WERI-Rb-1 (cell line): ENCODE data around the gene RASGRF1.

Experiments used
- DNase-seq: peaks from one replicate; pipeline ENCODE4 v3.0.0-alpha.2; 2020
- H3K27ac ChIP-seq: fragments of 250-450 bp; sonication (Bioruptor Pico); 2 replicates; pipeline ENCODE4 v1.5.1; 2020; ENCODE audit warnings: mild to moderate bottlenecking, moderate library complexity
- H3K27me3 ChIP-seq: fragments of 250-450 bp; sonication (Bioruptor Pico); 2 replicates; pipeline ENCODE4 v1.5.1; 2021; ENCODE audit warnings: mild to moderate bottlenecking, low read depth, moderate library complexity; ENCODE audit not compliant: insufficient read depth, severe bottlenecking
- H3K36me3 ChIP-seq: fragments of 250-450 bp; sonication (Bioruptor Pico); 2 replicates; pipeline ENCODE4 v1.5.1; 2020; ENCODE audit warnings: mild to moderate bottlenecking, moderate library complexity
- H3K4me3 ChIP-seq: 2 replicates; pipeline ENCODE4 v1.5.1; 2011; ENCODE audit warnings: low read depth, mild to moderate bottlenecking, control low read depth, low read length
- H3K9me3 ChIP-seq: fragments of 250-450 bp; sonication (Bioruptor Pico); 2 replicates; pipeline ENCODE4 v1.5.1; 2021; ENCODE audit warnings: mild to moderate bottlenecking, moderate library complexity; ENCODE audit not compliant: severe bottlenecking
- CTCF ChIP-seq: IDR thresholded peaks from 2 replicates; pipeline ENCODE4 v1.5.1; 2011; ENCODE audit warnings: low read depth, mild to moderate bottlenecking, control low read depth, inconsistent platforms, low read length

The RASGRF1 gene

GRCh38 chr15:79088426-79089205, 2.0 kb downstream of the RASGRF1 start:
- TF ChIP-seq CTCF: no peak
- H3K36me3 ChIP-seq: no peaks in the 10 kb centered on the region
- H3K9me3 ChIP-seq: no peaks in the 10 kb centered on the region
- no peak overlapping the region for H3K27ac ChIP-seq
- no peak for DNase-seq
- H3K27me3 ChIP-seq: peaks cover 58% of the 10 kb centered on the region
- H3K4me3 ChIP-seq: no peak overlapping the region

DNA sequence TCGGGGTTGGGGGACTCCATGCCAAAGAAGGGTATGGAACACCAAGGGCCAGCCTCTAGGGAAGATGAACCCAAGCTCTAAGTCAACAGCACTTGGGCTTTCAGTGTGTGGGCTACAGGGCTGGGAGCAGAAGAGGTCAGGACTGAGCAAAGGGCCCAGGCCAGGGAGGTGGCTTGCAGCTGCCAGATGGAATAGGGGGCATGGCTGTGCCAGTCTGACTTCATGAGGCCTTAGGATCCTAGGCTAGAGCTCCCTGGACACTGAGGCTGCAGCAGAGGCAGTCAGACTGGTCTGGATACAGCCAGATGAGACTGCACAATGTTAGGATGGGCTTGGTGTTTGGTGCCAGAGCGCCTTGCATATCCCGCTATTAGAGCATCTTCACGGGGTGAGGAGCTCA, 3.8 kb downstream of the RASGRF1 start:
- Histone ChIP-seq H3K9me3 (peaks cover 3% of the 10 kb centered on the region), H3K4me3 (no peak overlapping the region), H3K36me3 (no peaks in the 10 kb centered on the region), H3K27ac (no peak overlapping the region), H3K27me3 (peaks cover 46% of the 10 kb centered on the region)
- DNase-seq: no peak
- TF ChIP-seq CTCF: no peak

GRCh38 chr15:79084308-79084968, 6.1 kb downstream of the RASGRF1 start:
- Histone ChIP-seq H3K36me3 (no peaks in the 10 kb centered on the region), H3K9me3 (peaks cover 3% of the 10 kb centered on the region), H3K27ac (no peak overlapping the region), H3K4me3 (no peak overlapping the region), H3K27me3 (peaks cover 22% of the 10 kb centered on the region)
- no peak for DNase-seq
- TF ChIP-seq CTCF: no peak

DNA sequence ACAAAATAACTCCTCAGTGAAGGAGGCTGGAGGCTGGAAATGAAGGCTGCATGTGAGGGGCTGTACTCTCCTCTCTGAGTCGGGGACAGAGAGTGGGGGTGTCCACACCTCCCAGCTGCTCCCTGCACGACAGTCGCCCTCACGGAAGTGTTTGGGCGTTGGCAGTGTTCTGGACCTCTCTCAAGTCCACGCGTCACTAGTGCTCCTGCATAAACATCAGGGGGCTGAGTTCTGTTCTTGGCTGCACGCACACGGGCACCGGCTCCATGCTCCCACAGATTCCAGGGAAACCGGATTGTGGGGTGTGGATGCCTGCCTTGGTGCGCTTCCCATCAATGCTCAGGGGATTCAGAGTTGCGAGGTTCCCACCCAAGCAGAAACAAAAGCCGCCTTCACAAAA, 7.4 kb downstream of the RASGRF1 start:
- Histone ChIP-seq H3K27ac (no peak overlapping the region), H3K27me3 (peaks cover 9% of the 10 kb centered on the region), H3K9me3 (peaks cover 3% of the 10 kb centered on the region), H3K4me3 (no peak overlapping the region), H3K36me3 (no peaks in the 10 kb centered on the region)
- no peak for DNase-seq
- TF ChIP-seq CTCF: no peak

DNA sequence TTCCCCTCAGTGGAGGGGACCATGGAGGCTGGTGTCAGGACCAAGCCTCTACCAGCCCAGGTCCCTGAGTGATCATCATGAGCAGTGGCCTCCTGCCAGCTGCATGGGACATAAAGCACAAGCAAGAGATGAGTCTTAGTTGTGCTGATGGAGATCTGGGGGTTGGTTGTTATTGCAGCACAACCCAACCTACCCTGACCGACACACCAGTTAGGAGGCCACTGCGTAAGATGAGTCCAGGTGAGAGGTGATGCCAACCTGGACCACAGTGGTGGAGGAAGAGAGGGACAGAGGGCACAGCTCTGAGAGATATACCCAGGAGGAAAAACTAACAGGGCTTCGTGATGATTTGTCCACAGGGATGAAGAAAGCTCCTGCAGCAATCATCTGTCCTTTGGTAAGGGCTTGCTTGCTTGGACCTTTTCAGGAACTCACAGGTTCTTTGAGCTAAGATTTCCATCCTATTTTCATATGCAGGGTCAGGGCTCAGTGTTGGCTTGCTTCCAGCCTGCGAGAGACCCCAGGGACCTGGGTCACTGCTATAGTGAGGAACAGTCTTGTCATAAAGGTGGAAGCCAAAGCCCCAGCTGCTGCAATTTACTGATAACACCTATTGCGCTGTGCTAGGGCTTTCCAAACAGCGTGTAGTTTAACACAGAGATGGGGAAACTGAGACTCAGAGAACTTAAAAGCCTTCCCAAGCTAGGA, 8.1 kb downstream of the RASGRF1 start:
- Histone ChIP-seq H3K27me3 (peaks cover 5% of the 10 kb centered on the region), H3K9me3 (peaks cover 3% of the 10 kb centered on the region), H3K4me3 (no peak overlapping the region), H3K27ac (no peak overlapping the region), H3K36me3 (no peaks in the 10 kb centered on the region)
- no peak for TF ChIP-seq CTCF
- no peak for DNase-seq
